HG02678 (cell line): ENCODE measurements around the gene KLHL40.

Experiments
- ATAC-seq: cut with Tn5 transposase; IDR thresholded peaks from one replicate; pipeline ENCODE4 v1.9.1; 2021; ENCODE audit warnings: mild to moderate bottlenecking, moderate library complexity; ENCODE audit not compliant: unreplicated experiment

The KLHL40 gene, protein sequence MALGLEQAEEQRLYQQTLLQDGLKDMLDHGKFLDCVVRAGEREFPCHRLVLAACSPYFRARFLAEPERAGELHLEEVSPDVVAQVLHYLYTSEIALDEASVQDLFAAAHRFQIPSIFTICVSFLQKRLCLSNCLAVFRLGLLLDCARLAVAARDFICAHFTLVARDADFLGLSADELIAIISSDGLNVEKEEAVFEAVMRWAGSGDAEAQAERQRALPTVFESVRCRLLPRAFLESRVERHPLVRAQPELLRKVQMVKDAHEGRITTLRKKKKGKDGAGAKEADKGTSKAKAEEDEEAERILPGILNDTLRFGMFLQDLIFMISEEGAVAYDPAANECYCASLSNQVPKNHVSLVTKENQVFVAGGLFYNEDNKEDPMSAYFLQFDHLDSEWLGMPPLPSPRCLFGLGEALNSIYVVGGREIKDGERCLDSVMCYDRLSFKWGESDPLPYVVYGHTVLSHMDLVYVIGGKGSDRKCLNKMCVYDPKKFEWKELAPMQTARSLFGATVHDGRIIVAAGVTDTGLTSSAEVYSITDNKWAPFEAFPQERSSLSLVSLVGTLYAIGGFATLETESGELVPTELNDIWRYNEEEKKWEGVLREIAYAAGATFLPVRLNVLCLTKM

DNA sequence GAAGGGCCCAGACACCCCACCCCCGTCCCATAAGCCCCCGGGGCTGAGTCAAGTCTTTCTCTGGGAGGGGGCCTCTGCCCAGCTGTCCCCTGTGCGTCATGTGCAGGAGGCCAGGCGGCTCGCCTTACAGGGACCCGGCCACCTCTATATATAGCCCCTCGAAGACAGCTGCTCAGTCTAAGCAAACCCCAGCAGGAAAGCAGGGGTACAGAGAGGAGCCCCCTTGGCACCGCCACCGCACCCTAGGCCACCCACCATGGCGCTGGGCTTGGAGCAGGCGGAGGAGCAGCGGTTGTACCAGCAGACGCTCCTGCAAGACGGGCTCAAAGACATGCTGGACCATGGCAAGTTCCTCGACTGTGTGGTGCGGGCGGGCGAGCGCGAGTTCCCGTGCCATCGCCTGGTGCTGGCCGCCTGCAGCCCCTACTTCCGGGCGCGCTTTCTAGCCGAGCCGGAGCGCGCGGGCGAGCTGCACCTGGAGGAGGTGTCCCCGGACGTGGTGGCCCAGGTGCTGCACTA lies at the start of gene KLHL40:
Gene KLHL40 (plus strand): TSS at position 175 of the 519 bp plus-strand sequence. CDS start 82 bp downstream, at position 257.
- no peak for ATAC-seq

DNA sequence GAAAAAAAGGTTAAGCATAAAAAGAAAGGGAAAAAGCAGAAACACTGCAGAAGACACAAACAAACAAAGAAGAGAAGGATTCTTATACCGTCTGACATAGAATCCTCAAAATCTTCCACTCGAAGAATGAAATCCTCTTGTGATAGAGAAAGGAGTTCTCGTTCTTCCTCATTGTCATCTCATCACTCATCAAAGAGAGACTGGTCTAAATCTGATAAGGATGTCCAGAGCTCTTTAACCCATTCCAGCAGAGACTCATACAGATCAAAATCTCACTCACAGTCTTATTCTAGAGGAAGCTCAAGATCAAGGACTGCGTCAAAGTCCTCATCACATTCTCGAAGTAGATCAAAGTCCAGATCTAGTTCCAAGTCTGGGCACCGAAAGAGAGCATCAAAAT lies 48.3 kb upstream of the KLHL40 start:
- no peak for ATAC-seq

DNA sequence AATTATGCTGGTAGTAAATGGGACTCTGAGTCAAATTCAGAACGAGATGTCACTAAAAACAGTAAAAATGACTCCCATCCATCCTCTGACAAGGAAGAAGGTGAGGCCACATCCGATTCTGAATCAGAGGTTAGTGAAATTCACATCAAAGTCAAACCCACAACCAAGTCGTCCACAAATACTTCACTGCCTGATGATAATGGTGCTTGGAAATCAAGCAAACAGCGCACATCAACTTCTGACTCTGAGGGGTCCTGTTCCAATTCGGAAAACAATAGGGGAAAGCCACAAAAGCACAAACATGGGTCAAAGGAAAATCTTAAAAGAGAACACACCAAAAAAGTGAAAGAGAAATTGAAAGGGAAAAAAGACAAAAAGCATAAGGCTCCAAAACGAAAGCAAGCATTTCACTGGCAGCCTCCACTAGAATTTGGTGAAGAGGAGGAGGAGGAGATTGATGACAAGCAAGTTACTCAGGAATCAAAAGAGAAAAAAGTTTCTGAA lies 46.9 kb upstream of the KLHL40 start:
- ATAC-seq: no peak

DNA sequence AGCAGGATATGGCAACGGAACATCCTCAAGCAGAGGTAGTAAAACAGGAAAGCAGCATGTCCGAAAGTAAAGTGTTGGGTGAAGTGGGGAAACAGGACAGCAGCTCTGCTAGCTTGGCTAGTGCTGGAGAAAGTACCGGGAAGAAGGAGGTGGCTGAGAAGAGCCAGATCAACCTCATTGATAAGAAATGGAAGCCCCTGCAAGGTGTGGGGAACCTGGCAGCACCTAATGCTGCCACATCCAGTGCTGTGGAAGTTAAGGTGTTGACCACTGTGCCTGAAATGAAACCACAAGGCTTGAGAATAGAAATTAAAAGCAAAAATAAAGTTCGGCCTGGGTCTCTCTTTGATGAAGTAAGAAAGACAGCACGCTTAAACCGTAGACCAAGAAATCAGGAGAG lies 46.1 kb upstream of the KLHL40 start:
- no peak for ATAC-seq

DNA sequence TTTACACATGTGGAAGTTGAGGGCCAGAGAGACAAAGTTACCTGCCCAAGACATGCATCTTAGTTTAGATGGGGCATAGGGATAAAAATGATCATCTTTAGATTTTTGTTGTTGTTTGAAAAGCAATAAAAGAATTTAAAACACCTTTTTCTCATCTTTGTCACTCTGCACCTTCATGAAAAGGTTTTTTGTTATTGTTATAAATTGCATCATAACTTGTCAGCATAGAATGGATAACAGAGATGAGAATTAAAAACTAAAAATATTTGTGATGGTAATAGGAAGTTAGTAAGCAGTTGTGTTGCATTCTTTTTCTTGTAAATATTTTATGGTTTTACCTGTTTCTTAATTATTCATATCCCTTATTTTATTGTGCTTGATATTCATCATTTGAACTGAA lies 45.2 kb upstream of the KLHL40 start:
- ATAC-seq: no peak

DNA sequence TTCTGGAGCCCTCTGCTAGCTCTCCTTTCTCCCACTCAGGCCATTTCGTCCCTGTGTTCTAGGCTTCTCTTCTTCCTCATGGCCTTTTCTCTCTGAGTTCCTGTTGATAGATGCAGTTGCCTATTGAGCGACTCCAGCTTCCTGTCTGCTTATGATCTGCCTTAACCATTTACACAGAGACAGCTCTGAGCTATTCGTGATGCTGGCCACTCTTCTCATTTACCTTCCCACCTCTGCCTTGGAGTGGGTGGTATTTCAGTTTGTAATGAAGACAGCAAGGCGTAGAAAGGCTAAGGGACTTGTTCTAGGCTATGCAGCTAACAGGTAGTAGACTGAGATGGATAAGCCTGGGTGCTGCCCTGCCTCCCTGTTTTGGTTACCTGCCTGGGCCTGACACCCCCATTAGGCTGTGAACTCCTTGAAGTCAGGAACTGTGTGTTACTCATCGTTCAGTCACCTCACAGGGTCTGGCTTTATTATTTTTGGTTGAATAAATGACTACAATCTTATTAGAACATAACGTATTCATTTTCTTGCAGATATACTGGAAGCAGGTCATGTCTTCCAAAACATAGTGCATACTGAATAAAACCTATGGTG lies 44.5 kb upstream of the KLHL40 start:
- ATAC-seq: no peak

DNA sequence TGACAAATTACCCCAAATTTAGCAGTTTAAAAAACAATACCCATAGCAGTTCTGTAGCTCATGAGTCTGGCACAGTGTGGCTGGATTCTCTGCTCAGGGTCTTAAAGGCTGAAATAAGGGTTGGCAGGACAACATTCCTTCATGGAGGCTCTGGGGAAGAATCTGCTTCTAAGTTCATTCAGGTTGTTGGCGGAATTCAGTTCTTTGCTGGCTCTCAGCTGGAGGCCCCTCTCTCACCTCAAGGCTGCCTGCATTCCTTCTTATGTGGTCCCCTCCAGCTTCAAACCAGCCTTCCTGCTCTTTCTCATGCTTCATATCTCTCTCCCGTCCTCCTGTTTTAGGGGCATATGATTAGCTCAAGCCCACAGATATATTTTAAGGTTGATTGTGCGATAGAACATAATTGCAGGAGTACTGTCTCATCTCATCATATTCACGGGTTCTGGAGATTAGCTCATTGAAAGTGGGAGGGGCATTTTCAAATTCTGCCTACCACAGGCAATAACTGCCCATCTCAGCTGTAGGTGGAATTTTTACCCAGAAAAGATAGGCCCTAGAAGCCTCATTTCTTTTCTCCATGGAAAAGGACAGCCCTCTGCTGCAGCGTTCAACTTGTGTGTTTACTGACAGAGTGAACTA lies 37.4 kb upstream of the KLHL40 start:
- ATAC-seq: no peak

DNA sequence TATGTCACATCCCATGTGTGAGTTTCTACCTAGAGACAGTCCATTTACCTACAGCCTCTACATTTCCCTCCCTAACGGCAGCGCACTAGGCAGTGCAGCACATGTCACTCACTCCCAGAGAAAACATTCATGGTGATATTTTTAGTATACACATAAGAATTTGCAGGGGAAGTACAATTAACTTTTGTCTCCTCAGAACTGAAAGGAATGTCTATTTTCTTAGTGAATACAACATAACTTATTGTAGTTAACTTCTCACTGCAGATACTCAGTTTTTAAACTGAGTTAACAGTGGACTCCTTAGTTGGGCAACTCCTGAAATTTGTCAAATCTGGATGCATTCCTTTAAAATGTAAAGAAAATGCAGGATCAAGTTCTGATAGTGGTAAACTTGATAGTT lies 36.3 kb upstream of the KLHL40 start:
- ATAC-seq: no peak

DNA sequence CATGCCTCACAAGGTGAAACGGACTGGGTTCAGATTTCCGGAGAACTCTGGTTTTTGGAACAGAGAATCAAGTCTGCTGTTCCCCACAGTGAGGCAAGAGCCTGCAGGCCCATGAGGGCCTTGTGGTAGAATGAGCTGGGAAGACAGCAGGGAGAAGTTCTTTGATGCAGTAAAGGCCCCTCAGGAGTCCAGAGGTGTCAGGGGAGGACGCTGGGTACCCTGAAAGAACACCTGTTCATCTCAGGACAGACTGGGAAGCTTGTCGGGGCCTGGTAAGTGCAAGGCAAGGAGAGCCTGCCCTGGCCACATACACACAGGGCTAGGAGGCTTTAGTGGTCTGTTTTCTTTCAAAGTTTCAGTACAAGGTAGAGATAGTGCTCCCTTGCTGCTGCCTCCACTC lies 35.6 kb upstream of the KLHL40 start:
- ATAC-seq: no peak

DNA sequence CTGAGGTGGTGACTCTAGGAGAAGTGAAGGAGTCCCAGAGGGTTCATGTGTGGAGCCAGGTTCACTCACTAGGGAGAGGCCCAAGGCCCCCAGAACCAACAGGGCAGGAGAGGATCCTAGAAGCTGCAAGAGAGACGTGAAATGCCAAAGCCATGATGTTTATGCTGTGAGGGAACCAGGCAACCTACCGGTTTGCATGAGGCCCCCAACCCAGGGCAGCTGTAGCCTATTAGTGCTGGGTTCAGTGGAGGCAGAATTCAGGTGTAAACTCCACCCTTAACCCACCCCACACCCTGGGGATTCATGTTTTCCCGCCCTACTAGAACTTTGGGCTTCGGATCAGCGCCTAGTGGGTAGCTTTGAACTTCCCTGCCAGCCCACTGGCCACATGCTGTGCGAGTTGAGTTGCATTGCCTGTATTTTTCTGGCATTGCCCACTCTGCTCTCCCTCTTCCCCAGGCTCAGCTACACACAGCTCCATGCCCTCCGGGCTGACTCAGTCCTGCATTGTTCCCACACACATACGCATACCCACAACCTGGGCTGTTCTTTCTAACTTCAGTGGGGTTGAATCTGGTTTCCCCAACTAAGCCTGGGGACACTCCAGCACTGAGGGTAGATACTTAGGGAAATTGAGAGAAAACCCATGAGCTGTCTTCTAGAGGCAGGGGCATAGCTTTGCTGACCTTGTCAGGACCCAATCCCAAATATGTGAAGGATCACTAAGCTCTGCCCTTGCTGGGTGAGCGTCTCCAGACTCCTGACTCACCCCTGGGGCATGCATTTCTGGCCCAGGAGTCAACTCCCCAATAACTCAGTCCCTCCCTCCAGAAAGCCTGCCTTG lies 33.9 kb upstream of the KLHL40 start:
- ATAC-seq: no peak

DNA sequence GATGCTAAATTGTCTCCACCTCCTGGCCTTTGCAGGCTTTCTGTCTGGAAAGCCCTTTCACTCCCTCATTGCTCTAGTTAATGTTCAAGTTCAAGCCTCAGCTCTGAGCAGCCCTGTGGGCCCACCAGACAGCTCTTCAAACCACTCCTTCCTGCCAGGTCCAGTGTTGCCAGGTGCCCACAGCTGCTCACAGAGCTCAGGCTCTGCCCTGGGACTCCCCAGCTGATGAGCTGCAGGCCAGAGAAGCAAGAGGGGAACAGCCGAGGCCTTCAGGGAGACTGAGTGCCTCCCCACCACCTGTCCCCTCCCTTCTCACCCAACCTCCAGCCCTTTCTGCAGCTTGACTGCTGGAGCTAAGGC lies 33.1 kb upstream of the KLHL40 start:
- ATAC-seq: peak; percentile 20

DNA sequence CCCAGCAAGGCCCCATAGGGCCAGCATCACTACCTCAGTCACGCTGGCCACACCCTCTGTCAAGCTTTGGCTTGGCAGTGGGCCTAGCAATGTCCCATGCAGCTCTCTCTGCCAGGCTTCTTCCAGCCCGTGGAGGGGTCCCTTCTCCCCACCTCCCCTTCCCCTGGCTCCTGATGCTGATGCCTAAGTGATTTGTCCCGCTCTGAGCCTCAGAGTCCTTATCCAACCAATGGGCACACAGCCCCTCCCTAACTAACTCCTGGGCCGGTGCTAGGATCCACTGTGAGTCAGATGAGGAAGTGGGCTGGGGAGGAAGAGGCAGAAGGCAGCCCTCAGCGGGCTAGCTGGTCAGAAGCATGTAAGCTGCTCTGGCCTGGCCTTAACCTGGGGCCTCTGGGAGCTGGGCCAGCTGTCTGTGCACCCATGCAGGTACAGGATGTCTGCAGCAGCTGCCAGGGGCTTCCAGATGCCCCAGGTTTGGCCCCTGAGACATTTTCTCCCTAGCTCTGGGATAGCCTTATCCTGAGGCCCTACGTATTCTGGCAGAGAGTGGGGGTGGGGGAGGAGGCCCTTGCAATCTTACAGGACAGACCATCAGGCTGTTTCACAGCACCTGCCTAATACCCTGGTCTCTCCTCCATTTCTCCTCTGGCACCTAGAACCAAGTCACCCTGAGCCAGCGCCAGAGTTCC lies 32.6 kb upstream of the KLHL40 start:
- peak; percentile 71 for ATAC-seq

DNA sequence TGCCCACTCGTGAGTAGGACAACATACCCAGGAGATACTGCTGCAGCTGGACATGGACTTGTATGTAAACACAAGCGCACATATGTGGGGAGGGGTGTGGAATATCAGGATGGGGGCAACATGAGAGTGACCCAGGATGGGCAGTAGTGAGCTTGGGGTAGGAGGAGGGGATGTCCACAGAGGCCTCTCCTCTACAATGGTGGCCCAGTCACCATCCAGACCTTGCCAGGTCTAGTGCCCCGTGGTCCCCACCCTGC lies 32.1 kb upstream of the KLHL40 start:
- no peak for ATAC-seq

DNA sequence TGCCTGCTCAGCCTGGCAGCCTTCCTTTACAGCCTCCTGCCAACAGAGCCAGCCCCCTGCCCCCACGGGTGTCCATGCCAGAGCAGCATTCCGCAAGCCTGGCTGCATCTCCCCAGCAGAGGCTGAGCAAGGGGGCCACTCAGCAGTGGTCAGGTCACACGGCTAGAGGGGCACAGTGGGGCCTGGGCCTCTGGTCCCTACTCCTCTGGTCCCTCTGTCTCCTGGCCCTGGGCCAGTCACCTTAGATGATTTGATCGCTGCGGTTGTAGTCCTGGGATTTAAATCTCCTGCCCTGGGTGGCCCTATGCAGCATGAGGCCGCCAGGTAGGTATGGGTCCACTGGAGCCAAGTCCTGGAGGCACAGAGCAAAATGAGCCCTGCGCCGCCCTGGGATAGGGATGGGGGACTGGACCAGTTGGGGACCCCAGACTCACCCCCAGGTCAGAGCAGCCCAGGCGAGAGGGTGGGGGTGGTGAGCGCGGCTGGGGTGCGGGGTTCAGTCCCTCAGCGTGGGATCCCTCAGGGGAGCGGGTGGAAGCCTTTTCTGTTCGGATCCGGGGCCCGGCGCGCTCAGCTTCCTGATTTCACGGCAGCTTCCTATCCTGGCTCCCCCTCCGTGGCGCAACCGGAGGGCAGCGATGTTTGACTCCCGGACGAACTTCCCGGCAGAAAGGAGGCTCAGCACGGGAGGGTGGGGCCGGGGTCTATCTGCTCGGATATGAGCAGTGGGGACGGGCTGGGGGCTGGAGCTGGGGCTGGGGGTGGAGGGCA lies 31.6 kb upstream of the KLHL40 start, which contains the start of gene ZBTB47:
Gene ZBTB47 (plus strand): TSS at position 138 of the 771 bp plus-strand sequence. CDS start 4,659 bp downstream, outside the sequence.
- ATAC-seq: no peak

DNA sequence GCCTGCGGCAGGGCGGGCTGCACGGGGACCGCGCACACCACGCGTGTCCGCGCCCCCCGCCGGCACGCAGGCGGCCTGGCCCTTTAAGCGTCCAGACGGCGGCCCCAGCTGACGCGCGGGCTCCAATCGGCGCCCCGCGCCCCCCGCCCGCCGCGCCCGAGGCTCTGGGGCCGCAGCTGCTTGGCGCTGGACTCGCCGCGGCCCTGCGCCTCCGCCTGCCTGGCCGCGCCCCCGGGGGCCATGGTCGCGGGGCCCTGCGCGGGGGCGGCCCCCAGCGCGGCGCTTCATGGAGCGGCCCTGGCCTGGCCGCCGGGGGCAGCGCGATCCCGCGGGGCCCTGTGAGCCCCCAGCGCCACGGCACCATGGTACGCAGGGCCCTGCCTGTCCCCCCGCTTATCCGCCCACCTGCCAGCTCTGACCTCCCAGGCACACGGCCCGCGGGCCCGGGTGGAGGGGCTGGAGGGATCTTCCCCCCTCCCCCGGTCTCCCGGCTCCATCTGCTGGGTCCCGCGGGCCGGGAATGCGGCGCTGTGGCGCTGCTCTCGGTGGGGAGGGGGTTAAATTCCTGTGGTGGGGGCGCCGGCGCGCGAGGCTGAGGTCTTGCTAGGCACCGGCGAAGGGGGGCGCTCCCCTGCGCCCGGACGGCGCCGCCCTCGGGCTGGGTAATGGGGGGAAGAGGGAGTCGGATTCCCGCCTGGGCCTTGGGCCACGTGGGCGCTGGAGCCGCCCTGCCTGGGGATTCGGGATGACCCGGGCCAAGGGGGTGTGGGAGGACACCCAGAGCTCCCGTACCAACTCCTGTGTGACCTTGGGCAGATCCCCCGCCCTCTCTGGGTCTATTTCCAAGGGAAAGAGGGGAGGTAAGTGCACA lies 30.8 kb upstream of the KLHL40 start:
- no peak for ATAC-seq

DNA sequence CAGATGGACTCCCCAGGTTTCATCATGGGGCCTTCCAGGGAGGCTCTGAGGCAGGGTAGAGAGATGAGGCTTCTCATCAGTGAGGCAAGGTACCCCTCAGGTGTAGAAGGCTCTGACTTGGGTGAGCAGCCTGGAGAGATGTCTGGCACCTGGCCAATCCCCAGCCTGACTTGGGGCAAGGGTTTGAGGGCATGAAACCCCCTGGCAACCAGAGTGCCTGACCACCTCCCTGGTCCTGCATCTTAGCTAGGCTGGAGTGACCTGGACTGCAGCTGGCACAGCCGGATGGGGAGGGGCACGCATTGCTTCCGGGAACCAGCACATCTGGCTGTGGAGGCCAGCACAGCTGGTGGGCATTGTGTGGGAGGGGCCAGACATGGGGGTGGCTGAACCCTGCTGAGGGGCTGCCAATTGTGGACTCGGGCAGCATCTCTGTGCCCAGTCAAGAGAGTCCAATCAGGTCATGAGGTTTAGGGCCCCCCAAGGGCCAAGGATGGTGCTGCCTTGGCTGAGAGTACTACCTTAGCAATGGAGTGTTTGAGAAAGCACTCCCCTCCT lies 29.9 kb upstream of the KLHL40 start:
- ATAC-seq: no peak

DNA sequence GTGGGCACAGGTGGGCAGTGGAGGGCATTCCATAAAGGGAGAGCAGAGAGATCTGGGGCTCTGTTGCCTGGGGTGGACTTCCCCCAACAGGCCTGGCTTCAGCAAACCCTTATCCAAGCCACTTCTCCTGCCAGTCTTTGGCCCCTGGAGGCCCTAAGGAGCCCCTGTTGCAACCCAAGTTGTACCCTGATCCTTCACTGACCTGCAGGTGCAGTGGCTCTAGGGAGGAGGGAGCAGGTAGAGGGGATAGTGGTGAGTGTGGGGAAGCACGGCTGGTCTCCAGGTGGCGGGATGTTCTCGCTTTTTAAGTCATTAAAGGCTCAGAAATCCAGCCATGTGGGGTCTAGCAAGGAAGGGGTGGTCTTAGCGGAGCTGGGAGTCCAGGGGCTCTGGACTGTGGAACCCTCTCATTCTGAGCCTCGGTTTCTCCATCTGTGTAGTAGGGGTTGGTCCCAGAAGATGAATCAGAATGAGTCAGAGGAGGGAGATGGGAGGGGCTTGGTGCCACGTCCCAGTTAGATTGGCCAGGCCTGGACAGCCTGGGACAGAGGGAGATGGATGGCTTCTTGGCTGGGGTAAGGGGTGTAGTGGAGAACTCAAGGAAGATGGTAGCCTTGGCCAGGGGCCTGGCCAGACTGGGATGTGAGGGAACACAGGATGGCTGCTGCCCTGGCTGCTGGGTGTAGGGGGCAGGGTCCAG lies 29.2 kb upstream of the KLHL40 start:
- no peak for ATAC-seq
